RWPE2 (cell line): Measurements from ENCODE around the gene WSB2.

Experiments used
- ATAC-seq: fragments of 200-7000 bp; cut with Tn5 transposase; 3 replicates; pipeline ENCODE4 v1.9.1; 2021; ENCODE audit warnings: low read depth
- DNase-seq: peaks from one replicate; pipeline ENCODE4 v3.0.0-alpha.2; 2020; ENCODE audit warnings: low spot score
- H3K27ac ChIP-seq: fragments of 450-650 bp; 2 replicates; pipeline ENCODE4 v1.5.1; 2017; ENCODE audit warnings: mild to moderate bottlenecking; ENCODE audit not compliant: poor library complexity, severe bottlenecking
- H3K27me3 ChIP-seq: fragments of 250-450 bp; sonication (Bioruptor Pico); 2 replicates; pipeline ENCODE4 v1.5.1; 2021; ENCODE audit warnings: mild to moderate bottlenecking, moderate library complexity; ENCODE audit not compliant: insufficient read depth, poor library complexity, severe bottlenecking
- H3K36me3 ChIP-seq: fragments of 250-450 bp; sonication (Bioruptor Pico); 2 replicates; pipeline ENCODE4 v1.5.1; 2020; ENCODE audit warnings: low read depth, mild to moderate bottlenecking, moderate library complexity
- H3K4me1 ChIP-seq: fragments of 250-450 bp; sonication (Bioruptor Pico); 2 replicates; pipeline ENCODE4 v1.5.1; 2021; ENCODE audit warnings: mild to moderate bottlenecking, moderate library complexity; ENCODE audit not compliant: insufficient read depth, poor library complexity, severe bottlenecking
- H3K4me3 ChIP-seq: fragments of 250-450 bp; sonication (Bioruptor Pico); 2 replicates; pipeline ENCODE4 v1.5.1; 2021; ENCODE audit warnings: mild to moderate bottlenecking, moderate library complexity; ENCODE audit not compliant: severe bottlenecking
- H3K9me3 ChIP-seq: fragments of 250-450 bp; sonication (Bioruptor Pico); 2 replicates; pipeline ENCODE4 v1.5.1; 2021; ENCODE audit warnings: mild to moderate bottlenecking, moderate library complexity; ENCODE audit not compliant: severe bottlenecking
- CTCF ChIP-seq: fragments of 450-650 bp; IDR thresholded peaks from one replicate; pipeline ENCODE4 v1.5.1; 2017; ENCODE audit warnings: mild to moderate bottlenecking, moderate library complexity; ENCODE audit not compliant: poor library complexity, severe bottlenecking

WSB2 gene

GRCh38 chr12:118044577-118044976 is 16.4 kb downstream of the WSB2 start:
- no peak for TF ChIP-seq CTCF
- Histone ChIP-seq H3K36me3 (peaks cover 76% of the 10 kb centered on the region), H3K27ac (no peak overlapping the region), H3K4me1 (no peaks in the 10 kb centered on the region), H3K4me3 (no peak overlapping the region), H3K27me3 (no peaks in the 10 kb centered on the region), H3K9me3 (no peaks in the 10 kb centered on the region)
- ATAC-seq (no peak), DNase-seq (no peak)

- H3K36me3 ChIP-seq = peaks cover 73% of the 10 kb centered on the region
- no peak for TF ChIP-seq CTCF
- ATAC-seq (no peak), DNase-seq (no peak)
- no peaks in the 10 kb centered on the region for H3K27me3 ChIP-seq
- no peaks in the 10 kb centered on the region for H3K9me3 ChIP-seq
- no peaks in the 10 kb centered on the region for H3K4me1 ChIP-seq
- no peak overlapping the region for H3K27ac ChIP-seq
- no peak overlapping the region for H3K4me3 ChIP-seq
Observed at GRCh38 chr12:118044075-118044474, 16.9 kb downstream of the WSB2 start.

GRCh38 chr12:118042091-118042490 is 18.9 kb downstream of the WSB2 start:
- H3K36me3 ChIP-seq = peaks cover 71% of the 10 kb centered on the region
- no peaks in the 10 kb centered on the region for H3K9me3 ChIP-seq
- H3K27ac ChIP-seq = no peak overlapping the region
- H3K4me1 ChIP-seq = no peaks in the 10 kb centered on the region
- H3K4me3 ChIP-seq = no peak overlapping the region
- no peak for TF ChIP-seq CTCF
- H3K27me3 ChIP-seq = no peaks in the 10 kb centered on the region
- DNase-seq = no peak
- no peak for ATAC-seq

- no peak for TF ChIP-seq CTCF
- DNase-seq (no peak), ATAC-seq (no peak)
- H3K27ac ChIP-seq = no peak overlapping the region
- H3K36me3 ChIP-seq = peaks cover 83% of the 10 kb centered on the region
- no peaks in the 10 kb centered on the region for H3K27me3 ChIP-seq
- H3K4me1 ChIP-seq = peaks cover 1% of the 10 kb centered on the region
- H3K9me3 ChIP-seq = no peaks in the 10 kb centered on the region
- H3K4me3 ChIP-seq = no peak overlapping the region
Observed at GRCh38 chr12:118038137-118038536, 22.8 kb downstream of the WSB2 start.

GRCh38 chr12:118036672-118037411 is 24.1 kb downstream of the WSB2 start:
- no peak for DNase-seq
- no peak for ATAC-seq
- H3K27me3 ChIP-seq = no peaks in the 10 kb centered on the region

More at GRCh38 chr12:118036672-118037411, 24.1 kb downstream of the WSB2 start:
- no peak for TF ChIP-seq CTCF
- Histone ChIP-seq H3K27ac (no peak overlapping the region), H3K4me3 (no peak overlapping the region), H3K4me1 (peaks cover 3% of the 10 kb centered on the region), H3K36me3 (peaks cover 83% of the 10 kb centered on the region), H3K9me3 (no peaks in the 10 kb centered on the region)
